HG03097 (cell line): ENCODE data around the gene PYROXD2.

Experiments
- ATAC-seq: cut with Tn5 transposase; IDR thresholded peaks from one replicate; pipeline ENCODE4 v1.9.1; 2021; ENCODE audit not compliant: unreplicated experiment, low FRiP score

Gene PYROXD2

DNA sequence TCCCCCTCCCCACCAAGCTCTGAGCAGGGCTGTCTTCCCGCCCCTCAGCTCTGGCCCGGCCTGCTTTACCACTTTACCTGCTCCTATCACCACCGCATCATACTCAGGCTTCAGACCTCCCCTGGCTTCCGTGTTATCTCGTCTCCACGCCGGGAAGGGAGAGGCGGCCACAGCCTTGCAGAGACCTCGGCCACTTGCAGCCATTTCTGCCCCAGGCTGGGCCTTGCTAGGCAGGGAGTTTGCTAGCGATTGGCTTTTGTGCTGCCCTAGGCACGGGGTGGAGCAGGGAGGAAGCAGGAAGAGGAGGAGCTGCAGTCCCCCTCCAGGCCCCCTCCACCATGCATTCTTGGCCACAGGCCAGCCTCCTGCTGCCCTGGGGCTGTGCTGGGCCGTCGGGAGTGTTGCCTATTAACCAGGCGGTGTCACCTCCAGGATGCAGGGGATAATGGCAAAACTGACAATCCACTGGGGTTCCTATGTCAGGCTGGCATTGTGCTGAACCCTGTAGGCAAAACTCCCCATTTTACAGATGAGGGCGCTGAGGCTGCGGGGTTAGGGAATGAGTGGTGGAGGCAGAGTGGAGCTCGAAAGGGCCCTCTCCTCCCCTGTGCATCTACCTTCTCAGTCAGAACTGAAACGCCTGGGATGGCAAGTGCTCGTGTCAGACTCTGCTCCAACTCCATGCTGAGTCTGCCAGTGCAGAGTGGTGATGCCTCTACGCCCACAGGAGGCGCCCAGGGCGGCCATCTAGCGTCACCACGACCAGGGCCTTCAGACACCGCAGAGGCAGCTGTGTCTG is at the start of gene PYROXD2:
Gene PYROXD2, minus strand, starts transcription at position 251 of the 799 bp plus-strand sequence. Its CDS starts 47 bp downstream, at position 204.
- ATAC-seq: peak; percentile 48

DNA sequence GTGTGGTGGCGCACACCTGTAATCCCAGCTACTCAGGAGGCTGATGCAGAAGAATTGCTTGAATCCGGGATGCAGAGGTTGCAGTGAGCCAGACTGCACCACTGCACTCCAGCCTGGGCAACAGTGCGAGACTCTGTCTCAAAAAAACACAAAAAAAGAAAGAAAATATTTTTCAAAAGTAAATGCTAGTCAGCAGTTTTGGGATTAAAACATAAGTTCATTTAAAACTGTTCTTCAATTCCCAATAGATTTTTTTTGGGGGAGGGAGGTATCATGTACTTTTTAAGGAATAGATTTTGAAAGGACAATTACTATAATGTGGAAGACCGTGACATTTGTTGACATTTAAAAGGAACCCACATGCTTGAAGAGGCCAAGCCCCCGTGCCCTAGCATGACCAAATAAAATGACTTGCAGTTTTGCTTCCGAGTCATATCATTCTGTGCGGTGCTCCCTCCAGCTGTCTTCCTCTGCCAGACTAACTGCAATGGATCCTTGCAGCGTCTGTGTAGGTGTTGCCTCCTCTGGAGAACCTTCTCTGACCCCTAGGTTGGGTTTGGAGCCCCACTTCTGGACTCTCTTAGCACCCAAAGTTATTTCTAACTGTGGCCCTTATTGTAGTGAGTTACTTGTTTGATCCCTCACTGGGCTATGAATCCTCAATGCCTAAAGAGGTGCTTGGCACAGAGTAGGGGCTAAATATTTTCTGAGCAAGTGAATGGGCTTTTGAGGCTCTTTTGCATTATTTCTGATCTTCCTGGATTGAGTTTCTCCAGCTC is 49.2 kb upstream of the PYROXD2 start:
- no peak for ATAC-seq

DNA sequence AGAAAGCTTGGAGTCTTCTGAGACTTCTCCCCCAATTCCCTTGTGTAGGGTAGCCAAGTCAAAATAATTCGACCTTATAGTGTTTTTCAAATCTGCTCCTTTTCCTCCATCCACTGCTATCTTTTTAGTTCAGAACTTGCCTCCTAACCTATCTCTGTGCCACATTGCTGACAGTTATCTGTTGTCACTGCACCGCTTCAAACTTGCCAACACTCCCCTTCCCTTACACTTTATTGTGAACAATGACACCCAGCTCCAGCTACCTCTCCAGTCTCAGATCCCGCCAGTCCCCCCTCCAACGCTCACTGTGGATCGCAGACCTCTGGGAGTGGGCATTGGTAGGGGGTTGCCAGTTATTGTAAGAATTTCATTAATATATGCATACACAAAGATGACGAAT is 48.0 kb upstream of the PYROXD2 start:
- ATAC-seq: no peak

DNA sequence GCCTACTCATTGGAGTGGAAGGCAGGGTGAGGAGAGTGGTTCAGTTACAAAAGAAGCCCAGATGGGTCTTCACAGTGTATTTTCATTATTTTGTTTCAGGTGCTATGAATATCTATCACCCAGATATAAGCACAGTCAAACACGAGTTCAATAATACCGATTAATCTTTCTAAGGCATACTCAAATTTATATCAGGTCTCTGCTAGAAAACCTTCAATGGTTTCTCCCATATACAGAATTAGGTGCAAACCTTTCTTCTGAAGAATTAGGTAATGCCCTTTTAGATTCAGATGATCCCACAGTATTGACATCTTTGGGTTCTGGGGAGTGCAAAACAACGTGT is 46.5 kb upstream of the PYROXD2 start:
- ATAC-seq: no peak

DNA sequence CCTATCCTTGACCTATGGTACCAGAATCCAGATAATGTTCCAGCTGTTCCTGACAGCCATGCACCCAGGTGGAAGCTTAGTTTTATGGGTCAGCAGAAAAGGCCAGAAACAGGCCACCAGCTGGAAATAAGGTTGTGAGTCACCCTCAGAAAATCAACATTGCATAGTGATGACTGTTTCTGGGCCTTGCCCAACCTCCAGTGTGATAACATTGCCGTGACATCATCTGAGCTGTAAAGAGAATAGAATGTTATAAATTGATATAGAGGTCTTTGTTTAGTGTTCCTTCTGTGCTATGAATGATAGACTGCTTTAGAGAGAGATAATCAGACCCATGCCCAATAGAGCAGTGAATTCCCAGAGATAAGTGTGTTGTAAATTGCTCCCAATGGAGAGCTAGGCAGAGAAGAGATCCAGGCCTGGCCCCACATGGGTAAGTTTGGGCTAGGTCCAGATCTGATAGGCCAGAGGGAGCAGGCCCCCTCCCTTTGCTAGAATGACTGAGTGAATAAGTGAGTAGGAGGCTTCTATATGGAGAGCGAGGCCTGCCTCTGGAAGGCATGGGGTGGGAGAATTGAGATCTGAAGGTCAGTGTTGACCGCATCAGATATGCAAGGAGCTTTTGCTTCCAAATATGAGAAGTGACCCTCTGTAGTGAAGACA is 46.0 kb upstream of the PYROXD2 start:
- no peak for ATAC-seq

DNA sequence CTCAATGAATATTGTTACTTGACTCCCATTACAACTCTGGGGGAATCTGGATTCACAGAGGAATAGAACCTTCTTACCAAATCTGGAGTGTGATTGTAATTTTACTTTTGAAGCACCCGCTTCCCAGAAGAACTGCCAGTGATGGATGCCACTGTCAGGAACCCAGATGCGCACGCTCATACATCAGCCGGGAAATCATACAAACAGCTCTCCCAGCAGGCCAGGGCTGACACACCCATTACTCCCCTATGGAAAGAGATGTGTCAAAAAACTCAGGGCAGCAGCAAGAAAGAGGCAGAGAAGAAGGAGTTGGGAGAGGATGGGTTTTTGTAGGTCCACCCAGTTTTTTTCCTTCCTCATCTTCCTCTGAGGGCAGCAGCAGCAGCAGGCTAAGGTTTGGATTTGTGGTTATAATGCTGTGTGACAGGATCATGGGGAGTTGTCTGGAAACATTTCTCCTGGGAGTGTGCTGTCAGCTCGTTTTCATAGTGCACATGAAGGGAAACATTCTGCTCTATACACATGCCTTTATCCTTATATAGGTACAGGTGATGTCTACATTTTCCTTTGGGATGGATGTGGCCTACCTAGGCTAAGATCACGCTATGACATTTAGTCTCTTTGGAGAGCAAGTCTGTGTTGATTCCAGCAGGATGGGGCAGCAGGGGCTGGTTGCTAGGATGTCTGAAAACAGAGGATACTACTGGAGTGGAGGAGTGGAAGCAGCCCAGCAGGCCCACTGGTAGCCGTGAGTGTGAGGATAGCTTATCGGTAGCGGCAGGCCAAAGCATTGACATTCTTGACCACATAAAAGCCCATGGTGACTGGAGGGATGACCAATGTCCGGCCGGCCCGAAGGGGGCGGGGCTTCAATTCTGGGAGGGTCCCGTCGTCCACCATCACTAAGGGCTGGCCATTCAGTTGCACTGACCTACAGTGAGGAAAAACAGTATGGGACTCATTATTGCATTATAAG is 44.1 kb upstream of the PYROXD2 start:
- ATAC-seq: no peak

DNA sequence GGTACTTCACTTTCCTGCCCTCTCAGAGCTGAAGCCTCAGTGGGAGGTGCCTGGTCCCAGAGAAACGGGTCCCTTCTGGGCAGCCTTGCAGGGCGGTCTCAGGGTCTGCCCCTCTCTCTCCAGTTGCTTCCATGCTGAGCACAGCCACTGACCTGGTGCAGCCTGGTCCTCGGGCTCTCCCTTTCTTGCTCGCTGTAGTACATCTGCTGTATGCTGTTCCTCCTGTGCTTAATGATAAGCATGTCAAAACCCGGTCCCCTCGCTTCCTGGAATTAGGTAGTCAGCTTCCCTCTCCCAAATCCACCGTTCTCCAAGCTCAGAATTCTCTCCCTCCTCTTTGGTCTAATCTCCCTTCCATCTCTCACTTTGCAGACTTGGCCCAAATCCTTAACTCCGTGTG is 42.7 kb upstream of the PYROXD2 start:
- ATAC-seq: no peak

DNA sequence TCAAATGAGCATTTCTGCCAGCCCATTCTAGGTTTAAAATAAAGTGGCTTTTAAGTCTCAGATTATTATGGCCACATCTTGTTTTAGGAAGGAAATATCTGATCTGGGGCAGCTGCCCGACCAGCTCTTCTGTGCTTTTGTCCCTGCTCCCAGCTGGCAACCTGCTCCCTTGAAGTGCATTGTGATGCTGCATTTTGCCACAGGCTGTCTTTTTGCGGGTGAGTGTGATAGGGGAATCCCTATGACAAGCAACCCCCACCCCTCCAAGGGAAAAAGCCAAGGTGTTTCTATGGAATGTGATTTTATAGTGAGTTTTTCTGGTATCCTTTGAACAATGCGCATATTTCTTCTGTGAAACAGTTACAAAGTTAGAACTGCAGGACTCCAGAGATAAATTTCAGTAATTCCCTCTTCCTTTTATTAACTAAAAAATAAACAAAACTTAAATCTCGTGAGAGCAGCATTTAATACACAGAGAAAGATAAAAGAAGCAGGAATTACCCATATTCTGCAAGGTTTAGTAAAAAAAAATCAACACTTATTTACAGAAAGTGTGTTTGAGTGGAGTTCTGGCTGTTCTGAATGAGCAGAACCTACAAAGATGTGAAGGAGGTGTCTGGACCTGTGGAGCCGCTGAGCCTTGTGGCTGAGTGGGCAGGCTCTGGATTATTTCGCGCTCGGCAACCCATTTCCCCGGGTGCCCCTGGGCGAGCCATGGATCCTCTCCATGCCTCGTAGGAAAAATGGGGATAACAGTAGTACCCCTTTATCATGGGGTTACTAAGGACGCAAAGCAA is 41.9 kb upstream of the PYROXD2 start:
- no peak for ATAC-seq

DNA sequence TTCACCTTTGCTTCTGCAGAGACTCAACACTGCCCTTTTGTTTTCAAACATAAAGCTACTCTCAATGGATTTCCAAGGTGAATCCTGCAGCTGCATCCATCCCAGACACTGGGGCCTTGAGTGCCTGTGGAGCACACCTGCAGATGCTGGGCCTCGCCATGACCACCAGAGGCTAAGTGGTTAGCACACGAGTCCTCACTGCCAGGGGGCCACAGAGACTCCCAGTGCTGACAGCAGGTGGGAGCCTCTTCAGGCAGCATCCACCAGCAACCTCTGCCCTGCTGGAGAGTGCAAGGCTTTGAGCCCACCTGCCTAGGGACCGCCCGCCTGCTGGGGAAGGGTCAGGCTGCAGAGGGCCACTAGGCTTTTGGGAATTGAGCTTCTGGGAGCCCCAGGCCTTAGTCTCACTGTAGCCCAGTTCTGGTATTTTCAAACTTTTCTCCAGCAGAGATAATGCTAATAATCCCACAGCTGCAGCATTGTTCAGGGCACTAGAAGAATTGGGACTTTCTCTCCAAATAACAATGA is 41.1 kb upstream of the PYROXD2 start:
- no peak for ATAC-seq

DNA sequence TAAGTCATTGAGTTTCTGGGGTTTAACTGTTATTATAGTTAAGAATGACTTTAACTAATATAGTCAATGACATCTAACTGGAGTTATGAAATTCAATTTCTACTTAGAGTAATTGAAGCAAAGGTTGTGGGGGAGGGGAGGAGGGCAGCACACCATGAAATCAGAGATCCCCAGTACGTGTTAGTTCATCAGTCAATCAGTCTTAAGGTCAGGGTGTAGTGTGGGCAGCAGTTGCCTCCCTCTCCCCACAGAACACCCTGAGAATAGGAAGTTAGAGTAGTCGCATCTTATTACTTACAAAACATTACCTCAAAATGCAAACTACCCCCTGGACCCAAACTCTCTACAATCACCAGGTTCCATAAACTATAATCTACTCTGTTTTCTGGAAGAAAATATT is 38.7 kb upstream of the PYROXD2 start:
- no peak for ATAC-seq

DNA sequence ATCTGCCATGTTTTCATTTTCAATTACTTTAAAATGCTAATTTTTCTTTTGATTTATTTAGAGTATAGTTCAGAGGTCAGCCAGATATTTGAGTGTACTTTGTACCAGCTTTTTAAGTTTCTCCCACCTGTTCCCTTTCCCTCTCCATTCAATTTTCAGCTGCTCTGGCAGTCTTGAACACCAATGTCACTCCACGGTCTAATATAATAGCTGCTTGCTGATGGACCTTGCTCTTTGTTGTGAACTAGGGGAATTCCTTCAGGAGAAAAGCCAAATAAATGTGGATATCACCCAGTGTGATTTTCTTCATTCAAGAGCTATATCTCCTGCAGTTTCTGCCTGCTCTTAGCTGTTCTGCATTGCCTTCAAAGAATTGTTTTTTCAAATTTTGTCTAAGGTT is 35.6 kb upstream of the PYROXD2 start:
- ATAC-seq: no peak

DNA sequence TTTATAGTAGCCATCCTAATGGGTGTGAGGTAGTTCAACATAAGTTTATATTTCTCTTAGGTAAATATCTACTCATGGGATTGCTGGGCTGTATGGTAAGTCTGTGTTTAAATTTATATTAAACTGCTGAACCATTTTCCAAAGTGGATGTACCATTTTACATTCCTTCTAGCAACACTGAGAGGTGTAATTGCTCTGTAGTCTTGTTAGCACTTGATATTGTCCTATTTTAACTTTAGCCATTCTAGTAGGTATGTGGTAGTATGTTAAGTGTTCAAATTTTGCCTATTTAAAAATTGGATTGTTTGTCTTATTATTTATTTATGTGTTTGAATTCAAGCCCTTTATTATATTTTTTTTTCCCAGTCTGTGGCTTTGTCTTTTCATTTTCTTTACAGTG is 34.3 kb upstream of the PYROXD2 start:
- ATAC-seq: no peak

DNA sequence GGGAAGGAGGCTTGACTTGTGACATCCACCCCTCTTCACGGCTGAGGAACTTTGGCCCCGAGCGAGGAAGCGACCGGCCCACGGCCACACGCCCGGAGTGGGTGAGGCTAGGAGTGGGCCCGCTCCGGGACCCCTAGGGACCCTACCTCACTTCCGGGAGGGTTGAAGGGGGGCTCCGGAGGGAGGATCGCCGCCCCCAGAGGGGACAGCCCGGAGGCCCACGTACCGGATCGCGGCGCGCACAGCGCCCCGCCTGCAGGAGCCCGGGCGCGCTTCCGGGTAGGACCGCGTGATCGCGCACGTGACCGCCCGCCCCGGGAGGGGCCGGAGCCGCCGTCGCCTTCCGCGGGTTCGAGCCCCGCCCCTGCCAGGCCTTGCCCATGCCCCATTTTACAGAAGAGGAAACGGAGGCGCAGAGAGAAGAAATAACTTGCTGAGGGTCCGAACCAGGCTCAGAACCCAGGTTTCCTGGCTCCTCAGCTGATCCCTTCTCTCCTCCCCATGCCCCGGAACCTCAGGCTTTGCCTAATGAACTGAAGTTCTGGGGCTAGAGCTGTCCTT is 31.8 kb upstream of the PYROXD2 start, which contains the start of gene HPS1:
Gene HPS1, minus strand, starts transcription at position 275 of the 561 bp plus-strand sequence. CDS start 3,695 bp downstream, outside the sequence.
- ATAC-seq: peak; percentile 81

DNA sequence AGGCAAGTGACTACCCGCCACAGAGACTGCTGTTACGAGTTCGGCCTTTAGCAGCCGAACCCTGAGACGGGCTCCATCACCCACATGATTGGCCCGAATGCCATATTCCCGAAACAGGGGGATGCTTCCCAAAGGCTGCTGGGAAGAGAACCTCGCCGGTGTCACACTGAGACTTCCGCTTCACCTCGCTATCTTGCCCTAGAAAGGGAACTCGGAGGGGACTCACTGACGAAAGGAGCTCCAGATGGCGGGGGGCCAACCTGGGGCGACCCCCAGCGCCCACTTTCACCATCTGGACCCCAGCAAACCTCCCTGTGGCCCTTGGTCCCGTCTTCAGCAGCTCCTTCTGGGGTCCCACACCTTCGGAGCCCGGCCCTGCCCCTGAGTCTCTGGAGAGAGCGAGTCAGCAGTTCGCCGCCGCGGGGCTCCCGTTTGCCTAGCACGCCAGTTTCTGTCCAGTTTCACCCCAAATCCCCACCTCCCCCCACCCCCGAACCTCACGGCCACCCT is 31.2 kb upstream of the PYROXD2 start:
- peak; percentile 8 for ATAC-seq

DNA sequence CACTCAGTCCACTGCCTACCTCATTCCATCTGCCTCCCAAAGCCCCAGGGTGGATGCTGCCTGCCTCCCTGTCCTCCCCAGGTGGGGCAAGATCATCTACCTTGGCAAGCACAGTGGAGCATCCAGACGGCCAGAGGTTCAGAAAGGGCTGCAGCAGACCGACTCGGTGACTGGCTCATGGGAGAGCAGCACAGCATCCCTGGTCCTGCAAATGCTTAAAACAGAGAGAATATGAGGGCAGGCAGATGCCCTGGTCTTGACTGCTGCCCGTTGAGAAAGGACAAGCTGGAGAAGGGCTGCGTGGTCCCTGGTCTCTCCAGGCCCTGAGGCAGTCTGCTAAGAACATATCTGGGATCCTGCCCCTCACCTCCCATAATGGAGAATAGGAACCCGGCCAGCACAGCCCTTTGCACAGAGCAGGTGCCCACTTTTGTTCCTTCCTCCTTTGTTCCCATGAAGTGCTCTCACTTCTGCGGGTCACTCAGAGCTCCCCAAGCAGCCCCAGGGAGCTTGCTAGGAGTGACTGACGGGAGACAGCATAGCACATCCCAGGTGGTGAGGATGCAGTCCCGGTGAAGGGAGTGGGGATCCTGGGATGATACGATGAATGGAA is 30.3 kb upstream of the PYROXD2 start:
- ATAC-seq: no peak

DNA sequence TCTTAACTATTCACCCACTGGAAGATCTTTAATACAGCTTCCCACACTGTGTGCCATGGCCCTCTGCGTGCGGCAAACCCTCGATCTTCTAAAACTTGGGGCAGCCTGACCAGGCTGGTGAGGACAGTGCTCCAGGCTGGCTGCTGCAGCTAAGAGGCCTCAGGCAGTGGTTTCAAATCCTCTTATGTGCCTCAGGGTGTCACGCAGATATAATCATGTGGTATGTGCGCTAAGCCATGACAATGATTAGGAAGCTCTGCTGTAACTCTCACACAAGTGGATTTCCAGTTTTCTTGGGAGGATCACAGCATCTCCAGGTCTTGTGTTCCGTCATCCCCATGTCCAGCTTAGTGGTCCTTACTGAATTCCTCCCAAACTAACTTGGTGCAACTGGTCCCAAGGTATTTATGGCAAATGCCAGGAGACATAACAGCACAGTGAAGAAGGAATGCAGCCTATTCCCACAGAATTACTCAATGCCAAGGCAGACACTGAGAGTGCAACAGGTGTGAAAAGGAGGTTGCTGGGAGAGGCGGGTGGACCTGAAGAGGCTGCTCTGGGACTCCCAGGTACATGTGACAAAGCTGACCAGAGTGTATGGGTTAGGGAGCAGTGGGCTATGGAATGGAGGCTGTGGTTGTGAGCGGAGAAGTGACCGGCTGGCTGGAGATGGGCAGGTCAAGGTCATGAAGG is 29.5 kb upstream of the PYROXD2 start:
- no peak for ATAC-seq

DNA sequence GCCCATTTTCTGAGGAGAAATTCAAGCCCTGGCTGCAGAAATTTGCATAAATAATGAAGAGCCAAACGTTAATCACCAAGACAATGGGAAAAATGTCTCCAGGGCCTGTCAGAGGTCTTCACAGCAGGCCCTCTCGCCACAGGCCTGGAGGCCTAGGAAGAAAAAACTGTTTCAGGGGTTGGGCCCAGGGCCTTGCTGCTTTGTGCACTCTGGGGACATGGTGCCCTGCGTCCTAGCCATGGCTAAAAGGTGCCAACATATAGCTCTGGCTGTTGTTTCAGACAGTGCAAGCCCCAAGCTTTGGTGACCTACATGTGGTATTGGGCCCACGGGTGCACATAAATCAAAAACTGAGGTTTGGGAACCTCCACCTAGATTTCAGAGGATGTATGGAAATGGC is 23.7 kb upstream of the PYROXD2 start:
- ATAC-seq: no peak

DNA sequence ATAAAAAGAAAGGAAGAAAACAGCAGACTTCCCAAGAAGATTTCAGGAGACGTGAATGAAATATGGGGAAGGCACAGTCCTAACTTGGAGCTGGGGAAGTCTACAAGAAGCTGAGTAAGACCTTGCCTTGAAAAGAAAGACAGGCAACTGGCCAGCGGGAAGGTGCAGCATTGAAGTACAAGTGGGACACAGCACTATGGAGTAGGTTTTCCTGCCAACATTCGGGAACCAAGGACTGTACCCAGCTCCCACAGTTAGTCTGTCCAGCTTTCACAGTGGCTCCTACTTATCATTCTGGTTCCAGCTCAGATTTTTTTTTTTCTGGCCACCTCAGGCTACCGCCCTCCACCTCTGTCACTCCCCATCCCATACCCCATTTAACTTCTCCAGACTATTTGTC is 21.7 kb upstream of the PYROXD2 start:
- no peak for ATAC-seq
